GM18873 (cell line): Measurements from ENCODE around the gene YWHAQ.
A peak's percentile ranks its signal among the peaks of the same experiment; 100 is the strongest.

Experiments
- ATAC-seq: cut with Tn5 transposase; IDR thresholded peaks from one replicate; pipeline ENCODE4 v1.9.1; 2021; ENCODE audit warnings: mild to moderate bottlenecking, moderate library complexity, moderate number of reproducible peaks; ENCODE audit not compliant: unreplicated experiment, low FRiP score

YWHAQ gene

GRCh38 chr2:9630736-9631552 lies at the start of gene YWHAQ:
TSS of gene YWHAQ (minus strand) at chr2:9630997. CDS start at chr2:9630452, 545 bp downstream.
- ATAC-seq: peak; percentile 95

DNA sequence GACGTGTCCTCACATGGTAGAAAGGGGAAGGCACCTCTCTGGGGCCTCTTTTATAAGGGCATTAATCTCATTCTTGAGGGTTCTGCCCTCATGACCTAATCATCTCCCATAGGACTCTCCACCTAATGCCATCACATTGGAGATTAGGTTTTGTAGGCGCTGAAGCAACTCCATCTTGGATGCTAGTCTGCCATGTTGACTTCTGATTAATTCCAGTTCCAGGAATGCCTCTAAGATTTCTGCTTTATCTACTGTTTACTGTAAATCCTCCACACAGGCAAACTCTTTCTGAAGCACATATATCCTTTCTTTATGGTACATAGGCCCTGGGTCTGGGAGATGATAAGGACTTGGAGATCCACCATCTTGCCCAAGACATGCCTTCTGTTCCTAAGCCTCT lies 49.3 kb upstream of the YWHAQ start:
- no peak for ATAC-seq

- no peak for ATAC-seq
Observed at GRCh38 chr2:9679218-9679617, 48.4 kb upstream of the YWHAQ start.

- no peak for ATAC-seq
Observed at GRCh38 chr2:9678544-9678943, 47.7 kb upstream of the YWHAQ start.

GRCh38 chr2:9675415-9676351 lies 44.9 kb upstream of the YWHAQ start:
- no peak for ATAC-seq

GRCh38 chr2:9674891-9675414 lies 44.2 kb upstream of the YWHAQ start:
- ATAC-seq: no peak

- no peak for ATAC-seq
Observed at GRCh38 chr2:9673914-9674481, 43.2 kb upstream of the YWHAQ start.

- no peak for ATAC-seq
Observed at GRCh38 chr2:9668687-9669345, 38.0 kb upstream of the YWHAQ start.

DNA sequence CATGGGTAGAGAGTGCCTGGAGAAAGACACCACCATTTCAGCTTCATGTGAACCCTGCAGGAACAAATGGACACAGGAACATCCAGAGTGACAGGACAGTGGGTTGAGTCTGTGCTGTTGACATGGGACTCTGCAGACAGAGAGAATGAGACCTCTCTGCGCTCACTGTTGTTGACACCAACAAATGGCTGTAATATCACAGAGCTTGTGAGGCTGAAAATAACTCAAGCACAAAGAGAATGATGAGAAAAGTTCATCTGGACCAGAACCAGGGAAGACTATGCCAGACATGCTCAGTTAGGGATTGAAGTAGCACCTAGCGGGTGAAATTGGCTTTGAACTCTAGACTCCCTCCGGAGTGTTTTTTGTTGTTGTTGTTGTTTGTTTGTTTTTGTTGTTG lies 37.0 kb upstream of the YWHAQ start:
- no peak for ATAC-seq

DNA sequence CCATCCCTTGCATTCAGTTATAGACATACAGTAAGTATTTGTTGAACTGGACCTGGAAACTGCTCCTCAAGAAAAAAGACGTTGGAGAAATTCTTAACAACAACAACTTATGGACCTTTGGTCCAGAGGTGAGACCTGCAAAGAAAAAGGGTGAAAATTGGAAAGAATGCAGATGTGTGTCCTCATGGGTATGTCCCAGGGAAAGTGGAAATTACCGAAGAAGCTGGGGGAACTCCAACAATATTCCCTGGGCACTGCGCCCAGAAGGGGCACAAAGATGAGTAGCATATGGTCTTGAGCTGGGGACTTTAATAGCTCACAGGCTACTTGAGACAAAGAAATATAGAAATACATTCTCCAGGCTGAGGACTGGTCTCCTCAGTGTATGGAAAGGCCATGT lies 35.5 kb upstream of the YWHAQ start:
- ATAC-seq: no peak

- no peak for ATAC-seq
Observed at GRCh38 chr2:9665898-9666297, 35.1 kb upstream of the YWHAQ start.

- no peak for ATAC-seq
Observed at GRCh38 chr2:9664365-9664764, 33.6 kb upstream of the YWHAQ start.

GRCh38 chr2:9663008-9663879 lies 32.4 kb upstream of the YWHAQ start:
- ATAC-seq: peak; percentile 67

DNA sequence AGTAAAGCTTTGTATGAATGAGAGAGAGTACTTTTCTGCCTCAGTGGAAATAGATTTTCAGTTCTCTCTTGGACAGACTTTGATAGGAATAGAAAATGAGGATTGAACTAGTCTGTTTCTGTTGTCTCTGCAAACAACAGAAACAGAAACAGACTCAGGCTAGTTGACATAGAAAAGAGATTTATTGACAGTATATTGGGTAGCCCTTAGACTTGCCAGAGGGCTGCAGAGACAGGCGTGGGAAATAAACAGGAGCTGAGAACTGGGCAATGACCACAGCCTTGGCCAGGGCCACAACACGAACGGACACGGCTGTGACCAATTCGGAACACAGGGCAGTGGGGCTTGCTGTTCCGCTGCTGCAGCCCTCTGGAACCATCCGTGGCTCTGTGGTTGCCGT lies 30.5 kb upstream of the YWHAQ start:
- no peak for ATAC-seq

GRCh38 chr2:9660781-9661180 lies 30.0 kb upstream of the YWHAQ start:
- no peak for ATAC-seq

DNA sequence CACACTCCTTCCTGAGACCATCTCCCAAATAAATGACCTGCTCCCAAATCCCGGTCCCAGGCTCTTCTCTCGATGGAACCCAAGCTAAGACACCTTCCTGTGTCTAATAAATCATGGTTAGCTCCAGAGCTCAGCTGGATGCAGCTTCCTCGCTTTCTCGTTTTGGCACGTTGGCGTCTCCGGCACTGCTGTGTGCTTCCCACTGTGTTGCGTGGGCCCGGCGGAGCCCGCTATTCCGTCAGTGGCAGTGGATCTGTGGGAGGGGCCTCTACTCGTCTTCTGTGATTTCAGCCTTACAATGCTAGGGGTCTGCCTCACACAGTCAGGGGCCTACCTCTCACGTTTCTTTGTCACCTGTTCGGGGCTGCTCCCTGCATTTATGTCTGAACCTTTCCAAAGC lies 29.4 kb upstream of the YWHAQ start:
- ATAC-seq: no peak

DNA sequence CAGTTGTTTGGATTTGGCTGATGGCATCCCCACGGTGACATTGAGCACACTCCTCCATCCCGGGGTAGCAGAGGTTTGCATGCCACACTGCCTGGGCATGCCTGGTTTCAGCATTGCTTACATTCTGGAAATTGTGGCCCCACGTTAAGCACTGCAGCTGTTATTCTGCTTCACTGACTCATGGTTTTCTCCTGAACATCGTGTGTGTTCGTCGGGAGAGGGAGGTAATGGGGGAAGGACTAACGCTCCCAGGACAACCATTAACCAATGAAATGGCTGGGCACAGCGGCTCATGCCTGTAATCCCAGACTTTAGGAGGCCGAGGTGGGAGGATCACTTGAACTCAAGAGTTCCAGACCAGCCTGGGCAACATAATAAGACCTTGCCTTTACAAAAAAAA lies 28.2 kb upstream of the YWHAQ start:
- ATAC-seq: no peak

GRCh38 chr2:9657731-9658130 lies 26.9 kb upstream of the YWHAQ start:
- ATAC-seq: no peak

DNA sequence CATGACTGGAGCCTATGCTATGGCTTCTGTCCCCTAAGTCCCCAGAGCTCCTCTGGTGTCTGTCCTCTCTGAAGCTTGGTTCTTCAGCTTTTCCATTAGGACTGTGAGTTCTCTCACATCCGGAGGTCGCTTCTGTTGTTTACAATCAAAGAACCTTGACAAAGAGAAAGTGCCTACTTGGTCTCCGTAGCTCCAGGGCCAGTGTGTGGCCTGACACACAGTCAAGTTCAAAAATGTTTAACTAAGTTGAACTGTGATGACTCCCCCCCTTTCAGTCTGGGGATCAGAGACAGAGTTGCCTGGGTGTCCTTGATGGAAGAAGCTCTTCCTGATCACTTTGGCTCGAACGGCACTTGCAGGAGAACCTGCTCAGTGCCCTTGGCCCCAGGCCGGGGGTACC lies 26.3 kb upstream of the YWHAQ start:
- ATAC-seq: no peak
